K562 (cell line): Measurements from ENCODE around the gene KCNN4.

Experiments used
- CBX5 ChIP-seq: IDR thresholded peaks from 2 replicates; pipeline ENCODE4 v1.6.1; 2014; ENCODE audit warnings: low read depth, borderline replicate concordance
- CHD2 ChIP-seq: IDR thresholded peaks from 2 replicates; pipeline ENCODE4 v1.6.1; 2011; ENCODE audit warnings: low read depth, low read length
- CREM ChIP-seq: IDR thresholded peaks from 2 replicates; pipeline ENCODE4 v1.6.1; 2014; ENCODE audit warnings: antibody characterized with exemption, low read depth
- EZH2 ChIP-seq: IDR thresholded peaks from 2 replicates; pipeline ENCODE4 v1.6.1; 2012; ENCODE audit warnings: low read depth, mild to moderate bottlenecking, inconsistent platforms, low read length, borderline replicate concordance
- JUN ChIP-seq, 2 experiments: sonication (generic) in 1 of 2; formaldehyde crosslinking in 1 of 2; IDR thresholded peaks; 2 replicates each; pipeline versions ENCODE4 v1.6.1 to v1.8.0; 2012 to 2022; ENCODE audit warnings: borderline replicate concordance in 2 of 2, mild to moderate bottlenecking in 2 of 2, improper control_type of control experiment in 1 of 2, low read depth in 1 of 2, low read length in 1 of 2, missing genetic modification reagents in 1 of 2
- JUNB ChIP-seq: fragments of 450-650 bp; formaldehyde crosslinking; conservative IDR thresholded peaks from 2 replicates; pipeline ENCODE4 v1.4.0; 2020; ENCODE audit warnings: mild to moderate bottlenecking
- MAX ChIP-seq: sonication (generic); formaldehyde crosslinking; IDR thresholded peaks from 2 replicates; pipeline ENCODE4 v1.9.0; 2022; ENCODE audit warnings: mild to moderate bottlenecking, missing genetic modification reagents
- MTA2 ChIP-seq: fragments of 450-650 bp; IDR thresholded peaks from 2 replicates; pipeline ENCODE4 v1.6.1; 2016; ENCODE audit warnings: low read depth
- RCOR1 ChIP-seq, 2 experiments: IDR thresholded peaks; 2 replicates each; pipeline ENCODE4 v1.6.1; 2012; ENCODE audit warnings: low read depth in 2 of 2, low read length in 2 of 2, borderline replicate concordance in 1 of 2, improper control_type of control experiment in 1 of 2
- STAT5A ChIP-seq: IDR thresholded peaks from 2 replicates; pipeline ENCODE4 v1.6.1; 2012; ENCODE audit warnings: low read length, inconsistent platforms, borderline replicate concordance
- TAF9B ChIP-seq: fragments of 450-650 bp; IDR thresholded peaks from 2 replicates; pipeline ENCODE4 v1.6.1; 2018; ENCODE audit warnings: mild to moderate bottlenecking; ENCODE audit not compliant: partially characterized antibody
- ZC3H4 ChIP-seq: sonication (generic); formaldehyde crosslinking; IDR thresholded peaks from 2 replicates; pipeline ENCODE4 v1.9.0; 2021; ENCODE audit warnings: missing genetic modification reagents, borderline replicate concordance
- TF ChIP-seq, protein P1 (sequence below), 3 experiments: IDR thresholded peaks in 2 of 3; conservative IDR thresholded peaks in 1 of 3; 2 replicates each; pipeline ENCODE4 v1.5.1; 2011 to 2012; ENCODE audit warnings: low read length in 3 of 3, mild to moderate bottlenecking in 3 of 3, control low read depth in 2 of 3, improper control_type of control experiment in 1 of 3, inconsistent platforms in 1 of 3, low read depth in 1 of 3, mixed read lengths in 1 of 3, moderate library complexity in 1 of 3; ENCODE audit not compliant: insufficient read depth in 2 of 3
- TF ChIP-seq, protein P2 (sequence below), 2 experiments: fragments of 450-650 bp; IDR thresholded peaks; 2 replicates each; pipeline ENCODE4 v1.6.1; 2018; ENCODE audit warnings: mild to moderate bottlenecking in 2 of 2, low read depth in 1 of 2; ENCODE audit not compliant: partially characterized antibody in 2 of 2

- TF ChIP-seq, protein P1, sequence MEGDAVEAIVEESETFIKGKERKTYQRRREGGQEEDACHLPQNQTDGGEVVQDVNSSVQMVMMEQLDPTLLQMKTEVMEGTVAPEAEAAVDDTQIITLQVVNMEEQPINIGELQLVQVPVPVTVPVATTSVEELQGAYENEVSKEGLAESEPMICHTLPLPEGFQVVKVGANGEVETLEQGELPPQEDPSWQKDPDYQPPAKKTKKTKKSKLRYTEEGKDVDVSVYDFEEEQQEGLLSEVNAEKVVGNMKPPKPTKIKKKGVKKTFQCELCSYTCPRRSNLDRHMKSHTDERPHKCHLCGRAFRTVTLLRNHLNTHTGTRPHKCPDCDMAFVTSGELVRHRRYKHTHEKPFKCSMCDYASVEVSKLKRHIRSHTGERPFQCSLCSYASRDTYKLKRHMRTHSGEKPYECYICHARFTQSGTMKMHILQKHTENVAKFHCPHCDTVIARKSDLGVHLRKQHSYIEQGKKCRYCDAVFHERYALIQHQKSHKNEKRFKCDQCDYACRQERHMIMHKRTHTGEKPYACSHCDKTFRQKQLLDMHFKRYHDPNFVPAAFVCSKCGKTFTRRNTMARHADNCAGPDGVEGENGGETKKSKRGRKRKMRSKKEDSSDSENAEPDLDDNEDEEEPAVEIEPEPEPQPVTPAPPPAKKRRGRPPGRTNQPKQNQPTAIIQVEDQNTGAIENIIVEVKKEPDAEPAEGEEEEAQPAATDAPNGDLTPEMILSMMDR (IDR thresholded peaks at IDR 0.05 in 2 of 3, conservative IDR thresholded peaks at IDR 0.05 in 1 of 3; ENCODE audit: insufficient read depth in 2 of 3, low read depth in 1 of 3, low read length in 3 of 3) = no peak
- TF ChIP-seq TAF9B (no peak), CREM (no peak), JUN (IDR thresholded peaks at IDR 0.05; ENCODE audit: borderline replicate concordance, low read depth, low read length) (no peak), JUN (CRISPR knock-in tag; IDR thresholded peaks at IDR 0.05; ENCODE audit: borderline replicate concordance) (no peak), MTA2 (no peak), MAX (no peak), ZC3H4 (no peak), CBX5 (no peak), JUNB (CRISPR knock-in tag) (no peak), RCOR1 (IDR thresholded peaks at IDR 0.05; ENCODE audit: borderline replicate concordance in 1 of 2, low read depth in 2 of 2, low read length in 2 of 2) (no peak), STAT5A (no peak), CHD2 (no peak), EZH2 (no peak)
- TF ChIP-seq, protein P2, sequence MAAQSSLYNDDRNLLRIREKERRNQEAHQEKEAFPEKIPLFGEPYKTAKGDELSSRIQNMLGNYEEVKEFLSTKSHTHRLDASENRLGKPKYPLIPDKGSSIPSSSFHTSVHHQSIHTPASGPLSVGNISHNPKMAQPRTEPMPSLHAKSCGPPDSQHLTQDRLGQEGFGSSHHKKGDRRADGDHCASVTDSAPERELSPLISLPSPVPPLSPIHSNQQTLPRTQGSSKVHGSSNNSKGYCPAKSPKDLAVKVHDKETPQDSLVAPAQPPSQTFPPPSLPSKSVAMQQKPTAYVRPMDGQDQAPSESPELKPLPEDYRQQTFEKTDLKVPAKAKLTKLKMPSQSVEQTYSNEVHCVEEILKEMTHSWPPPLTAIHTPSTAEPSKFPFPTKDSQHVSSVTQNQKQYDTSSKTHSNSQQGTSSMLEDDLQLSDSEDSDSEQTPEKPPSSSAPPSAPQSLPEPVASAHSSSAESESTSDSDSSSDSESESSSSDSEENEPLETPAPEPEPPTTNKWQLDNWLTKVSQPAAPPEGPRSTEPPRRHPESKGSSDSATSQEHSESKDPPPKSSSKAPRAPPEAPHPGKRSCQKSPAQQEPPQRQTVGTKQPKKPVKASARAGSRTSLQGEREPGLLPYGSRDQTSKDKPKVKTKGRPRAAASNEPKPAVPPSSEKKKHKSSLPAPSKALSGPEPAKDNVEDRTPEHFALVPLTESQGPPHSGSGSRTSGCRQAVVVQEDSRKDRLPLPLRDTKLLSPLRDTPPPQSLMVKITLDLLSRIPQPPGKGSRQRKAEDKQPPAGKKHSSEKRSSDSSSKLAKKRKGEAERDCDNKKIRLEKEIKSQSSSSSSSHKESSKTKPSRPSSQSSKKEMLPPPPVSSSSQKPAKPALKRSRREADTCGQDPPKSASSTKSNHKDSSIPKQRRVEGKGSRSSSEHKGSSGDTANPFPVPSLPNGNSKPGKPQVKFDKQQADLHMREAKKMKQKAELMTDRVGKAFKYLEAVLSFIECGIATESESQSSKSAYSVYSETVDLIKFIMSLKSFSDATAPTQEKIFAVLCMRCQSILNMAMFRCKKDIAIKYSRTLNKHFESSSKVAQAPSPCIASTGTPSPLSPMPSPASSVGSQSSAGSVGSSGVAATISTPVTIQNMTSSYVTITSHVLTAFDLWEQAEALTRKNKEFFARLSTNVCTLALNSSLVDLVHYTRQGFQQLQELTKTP (IDR thresholded peaks at IDR 0.05; ENCODE audit: low read depth in 1 of 2, partially characterized antibody in 2 of 2) = no peak
These were observed 16.3 kb upstream of the KCNN4 start for GRCh38 chr19:43797118-43797517.
